ENCODE results near the gene NOP56.

- TF ChIP-seq POLR2A (IDR thresholded peaks at IDR 0.05) (no peak), CTCF (IDR thresholded peaks at IDR 0.05) (no peak)
Measured at GRCh38 chr20:2703716-2704475, 51.5 kb downstream of the NOP56 start.
